Cortex of kidney (tissue), 1 donor: ENCODE results near the gene ABT1.
A peak's percentile ranks its signal among the peaks of the same experiment; 100 is the strongest.

ENCODE experiments used
- DNase-seq: peaks from one replicate; lab custom pipeline; 2025; lab: John Stamatoyannopoulos, UW

ABT1 gene

GRCh38 chr6:26575494-26575939 is 21.2 kb upstream of the ABT1 start:
- DNase-seq, result no peak

- DNase-seq, result no peak
Measured at GRCh38 chr6:26576407-26576843, 20.3 kb upstream of the ABT1 start.

GRCh38 chr6:26576929-26577719 is 19.6 kb upstream of the ABT1 start:
- DNase-seq, result no peak

GRCh38 chr6:26577720-26578072 is 19.1 kb upstream of the ABT1 start:
- no peak for DNase-seq

- no peak for DNase-seq
Measured at GRCh38 chr6:26578279-26578678, 18.5 kb upstream of the ABT1 start.

- no peak for DNase-seq
Measured at GRCh38 chr6:26578741-26579140, 18.0 kb upstream of the ABT1 start.

GRCh38 chr6:26581164-26581915 is 15.4 kb upstream of the ABT1 start:
- DNase-seq, result no peak

GRCh38 chr6:26588965-26589364 is 7.8 kb upstream of the ABT1 start:
- DNase-seq, result no peak

GRCh38 chr6:26592649-26593048 is 4.1 kb upstream of the ABT1 start:
- no peak for DNase-seq

- no peak for DNase-seq
Measured at GRCh38 chr6:26593278-26594130, 3.2 kb upstream of the ABT1 start.

- DNase-seq, result no peak
Measured at GRCh38 chr6:26594131-26594498, 2.6 kb upstream of the ABT1 start.

- DNase-seq, result no peak
Measured at GRCh38 chr6:26594730-26595632, 1.8 kb upstream of the ABT1 start.

GRCh38 chr6:26595669-26596269 is 984 bp upstream of the ABT1 start:
- peak; percentile 18 for DNase-seq

GRCh38 chr6:26597389-26597766 is 625 bp downstream of the ABT1 start:
- DNase-seq, result no peak

- no peak for DNase-seq
Measured at GRCh38 chr6:26597821-26598220, 1.1 kb downstream of the ABT1 start.

GRCh38 chr6:26598267-26598666 is 1.5 kb downstream of the ABT1 start:
- no peak for DNase-seq

- DNase-seq, result no peak
Measured at GRCh38 chr6:26599134-26599533, 2.4 kb downstream of the ABT1 start.

- DNase-seq, result no peak
Measured at GRCh38 chr6:26599591-26599990, 2.8 kb downstream of the ABT1 start.

GRCh38 chr6:26600759-26601158 is 4.0 kb downstream of the ABT1 start:
- no peak for DNase-seq

- no peak for DNase-seq
Measured at GRCh38 chr6:26602262-26602661, 5.5 kb downstream of the ABT1 start.

- no peak for DNase-seq
Measured at GRCh38 chr6:26604026-26604425, 7.3 kb downstream of the ABT1 start.
